OCI-LY1 (cell line): ENCODE results near the gene TTYH1.

Source experiments
- H2AFZ ChIP-seq: fragments of 200-600 bp; sonication (generic), shearing (Covaris generic); 2 replicates; pipeline ENCODE4 v1.6.0; 2014; ENCODE audit warnings: antibody characterized with exemption, mild to moderate bottlenecking, low read length
- H3F3A ChIP-seq: fragments of 200-600 bp; sonication (generic), shearing (Covaris generic); 2 replicates; pipeline ENCODE4 v1.6.0; 2014; ENCODE audit warnings: mild to moderate bottlenecking, antibody characterized with exemption, low read length, moderate library complexity; ENCODE audit not compliant: insufficient read depth
- H3K27ac ChIP-seq: fragments of 200-600 bp; sonication (generic); 2 replicates; pipeline ENCODE4 v1.5.1; 2014; ENCODE audit warnings: low read length, mixed run types, mild to moderate bottlenecking, low read depth; ENCODE audit not compliant: poor library complexity, severe bottlenecking
- H3K27me3 ChIP-seq: fragments of 200-600 bp; sonication (generic); 2 replicates; pipeline ENCODE4 v1.6.0; 2014; ENCODE audit warnings: antibody characterized with exemption, mild to moderate bottlenecking, low read length, moderate library complexity; ENCODE audit not compliant: insufficient read depth
- H3K36me3 ChIP-seq: fragments of 200-600 bp; sonication (generic); 2 replicates; pipeline ENCODE4 v1.6.1; 2014; ENCODE audit warnings: mild to moderate bottlenecking, antibody characterized with exemption, low read length, moderate library complexity, mixed read lengths; ENCODE audit not compliant: insufficient read depth
- H3K4me1 ChIP-seq: fragments of 200-600 bp; sonication (generic); 2 replicates; pipeline ENCODE4 v1.5.1; 2014; ENCODE audit warnings: mild to moderate bottlenecking, low read length, moderate library complexity; ENCODE audit not compliant: insufficient read depth, severe bottlenecking
- H3K4me2 ChIP-seq: fragments of 200-600 bp; sonication (generic), shearing (Covaris generic); 2 replicates; pipeline ENCODE4 v1.6.1; 2014; ENCODE audit warnings: low read length
- H3K4me3 ChIP-seq: fragments of 200-600 bp; sonication (generic); 2 replicates; pipeline ENCODE4 v1.5.1; 2014; ENCODE audit warnings: low read length, low read depth, mild to moderate bottlenecking, mixed read lengths; ENCODE audit not compliant: poor library complexity, severe bottlenecking
- H3K79me2 ChIP-seq: fragments of 200-600 bp; shearing (Covaris generic); 2 replicates; pipeline ENCODE4 v1.6.1; 2016; ENCODE audit warnings: mixed run types, low read length, mixed read lengths; ENCODE audit not compliant: insufficient read depth
- H3K9ac ChIP-seq: fragments of 200-600 bp; sonication (generic), shearing (Covaris generic); 2 replicates; pipeline ENCODE4 v1.6.1; 2014; ENCODE audit warnings: mild to moderate bottlenecking, low read length, mixed read lengths
- H3K9me2 ChIP-seq: fragments of 200-600 bp; sonication (generic), shearing (Covaris generic); 2 replicates; pipeline ENCODE4 v1.6.1; 2014; ENCODE audit warnings: low read depth, mild to moderate bottlenecking, low read length, mixed read lengths
- H3K9me3 ChIP-seq: fragments of 200-600 bp; shearing (Covaris generic); 2 replicates; pipeline ENCODE4 v1.6.1; 2014; ENCODE audit warnings: low read length, mixed read lengths
- H4K20me1 ChIP-seq: fragments of 200-600 bp; sonication (generic), shearing (Covaris generic); 2 replicates; pipeline ENCODE4 v1.6.0; 2016; ENCODE audit warnings: mild to moderate bottlenecking, low read length; ENCODE audit not compliant: insufficient read depth
- CTCF ChIP-seq: fragments of 200-600 bp; sonication (generic), shearing (Covaris generic); IDR thresholded peaks from 2 replicates; pipeline ENCODE4 v1.5.1; 2017; ENCODE audit warnings: mild to moderate bottlenecking, antibody characterized with exemption, low read length, moderate library complexity, mixed read lengths
- EZH2 ChIP-seq: fragments of 200-600 bp; sonication (generic), shearing (Covaris generic); IDR thresholded peaks from 2 replicates; pipeline ENCODE4 v1.8.0; 2017; ENCODE audit warnings: borderline replicate concordance, mixed run types, mild to moderate bottlenecking, antibody characterized with exemption, low read length, moderate library complexity, mixed read lengths

The TTYH1 gene

DNA sequence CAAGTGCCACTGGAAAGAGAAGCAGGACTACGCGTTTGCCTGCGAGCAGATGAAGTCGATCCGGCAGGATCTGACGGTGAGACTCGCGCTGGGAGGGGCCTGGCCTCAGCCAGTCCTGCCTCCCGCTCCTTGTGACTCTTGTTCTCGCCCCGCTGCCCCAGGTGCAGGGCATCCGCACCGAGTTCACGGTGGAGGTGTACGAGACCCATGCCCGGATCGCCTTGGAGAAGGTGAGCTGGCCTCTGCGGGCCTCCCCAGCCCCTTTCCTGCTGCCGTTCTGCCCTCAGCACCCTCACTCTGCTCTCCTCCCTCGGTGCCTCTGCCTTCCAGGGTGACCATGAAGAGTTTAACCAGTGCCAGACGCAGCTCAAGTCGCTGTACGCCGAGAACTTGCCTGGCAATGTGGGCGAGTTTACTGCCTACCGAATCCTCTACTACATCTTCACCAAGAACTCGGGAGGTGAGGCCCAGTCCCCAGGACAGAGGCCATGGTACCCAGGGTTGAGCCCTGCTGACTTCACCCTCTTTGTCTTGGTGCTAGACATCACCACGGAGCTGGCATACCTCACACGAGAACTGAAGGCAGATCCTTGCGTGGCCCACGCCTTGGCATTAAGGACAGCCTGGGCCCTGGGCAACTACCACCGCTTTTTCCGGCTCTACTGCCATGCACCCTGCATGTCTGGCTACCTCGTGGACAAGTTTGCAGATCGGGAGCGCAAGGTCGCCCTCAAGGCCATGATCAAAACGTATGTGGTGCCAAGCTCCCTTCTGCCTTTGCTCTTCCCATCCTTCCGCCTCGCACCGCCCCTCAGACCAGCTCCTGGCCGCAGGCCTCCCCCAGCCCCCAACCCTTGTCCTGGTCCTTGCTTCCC, 42.7 kb downstream of the TTYH1 start:
- Histone ChIP-seq H3K79me2 (no peaks in the 10 kb centered on the region), H3K9me3 (no peaks in the 10 kb centered on the region), H3K27ac (no peak overlapping the region), H4K20me1 (no peaks in the 10 kb centered on the region), H2AFZ (no peak overlapping the region), H3K36me3 (peaks cover 91% of the 10 kb centered on the region), H3K4me2 (no peak overlapping the region), H3F3A (peaks cover 3% of the 10 kb centered on the region; the same call in 1 of the 2 replicates), H3K4me1 (peaks cover 13% of the 10 kb centered on the region), H3K9ac (no peak overlapping the region), H3K4me3 (no peak overlapping the region), H3K9me2 (no peaks in the 10 kb centered on the region), H3K27me3 (no peaks in the 10 kb centered on the region)
- TF ChIP-seq EZH2 (no peak), CTCF (no peak)

DNA sequence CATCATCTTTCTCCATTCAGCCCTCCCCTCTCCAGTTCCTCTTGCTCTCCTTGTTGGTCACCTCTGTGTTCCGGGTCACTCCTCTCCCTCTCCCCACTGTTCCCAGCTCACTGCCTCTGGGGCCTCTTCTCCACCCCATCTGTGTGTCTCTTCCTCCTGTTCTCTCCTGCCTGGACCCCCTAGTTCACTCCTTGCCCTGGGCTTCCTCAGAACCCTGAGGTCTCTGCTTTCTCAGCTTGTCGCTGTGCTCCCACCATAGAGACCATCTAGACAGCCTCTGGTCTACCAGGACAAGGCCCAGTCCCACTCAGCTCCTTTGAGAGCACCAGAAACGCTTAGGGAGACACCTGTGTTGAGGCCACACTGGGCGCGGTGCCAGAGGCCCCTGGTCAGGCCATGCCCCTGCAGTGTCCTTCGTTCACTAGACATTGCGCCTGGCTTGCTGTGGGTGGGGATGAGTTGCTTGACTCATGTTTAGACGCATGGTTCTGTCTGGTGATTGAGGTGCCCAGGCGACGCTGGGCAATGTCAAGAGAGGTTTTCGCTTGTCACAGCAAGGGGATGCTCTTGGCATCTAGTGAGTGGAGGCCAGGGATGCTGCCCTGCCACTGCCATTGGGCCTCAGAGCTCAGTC, 43.5 kb downstream of the TTYH1 start:
- H3K4me3 ChIP-seq, result no peak overlapping the region
- H3K4me2 ChIP-seq, result no peak overlapping the region
- H3K79me2 ChIP-seq, result no peaks in the 10 kb centered on the region
- TF ChIP-seq EZH2 (no peak), CTCF (no peak)
- no peak overlapping the region for H3K9ac ChIP-seq
- H3K36me3 ChIP-seq, result peaks cover 84% of the 10 kb centered on the region
- peaks cover 3% of the 10 kb centered on the region; the same call in 1 of the 2 replicates for H3F3A ChIP-seq
- no peaks in the 10 kb centered on the region for H3K27me3 ChIP-seq
- peaks cover 14% of the 10 kb centered on the region for H3K4me1 ChIP-seq
- no peaks in the 10 kb centered on the region for H3K9me2 ChIP-seq
- no peaks in the 10 kb centered on the region for H3K9me3 ChIP-seq
- H3K27ac ChIP-seq, result no peak overlapping the region
- no peak overlapping the region for H2AFZ ChIP-seq
- H4K20me1 ChIP-seq, result no peaks in the 10 kb centered on the region

DNA sequence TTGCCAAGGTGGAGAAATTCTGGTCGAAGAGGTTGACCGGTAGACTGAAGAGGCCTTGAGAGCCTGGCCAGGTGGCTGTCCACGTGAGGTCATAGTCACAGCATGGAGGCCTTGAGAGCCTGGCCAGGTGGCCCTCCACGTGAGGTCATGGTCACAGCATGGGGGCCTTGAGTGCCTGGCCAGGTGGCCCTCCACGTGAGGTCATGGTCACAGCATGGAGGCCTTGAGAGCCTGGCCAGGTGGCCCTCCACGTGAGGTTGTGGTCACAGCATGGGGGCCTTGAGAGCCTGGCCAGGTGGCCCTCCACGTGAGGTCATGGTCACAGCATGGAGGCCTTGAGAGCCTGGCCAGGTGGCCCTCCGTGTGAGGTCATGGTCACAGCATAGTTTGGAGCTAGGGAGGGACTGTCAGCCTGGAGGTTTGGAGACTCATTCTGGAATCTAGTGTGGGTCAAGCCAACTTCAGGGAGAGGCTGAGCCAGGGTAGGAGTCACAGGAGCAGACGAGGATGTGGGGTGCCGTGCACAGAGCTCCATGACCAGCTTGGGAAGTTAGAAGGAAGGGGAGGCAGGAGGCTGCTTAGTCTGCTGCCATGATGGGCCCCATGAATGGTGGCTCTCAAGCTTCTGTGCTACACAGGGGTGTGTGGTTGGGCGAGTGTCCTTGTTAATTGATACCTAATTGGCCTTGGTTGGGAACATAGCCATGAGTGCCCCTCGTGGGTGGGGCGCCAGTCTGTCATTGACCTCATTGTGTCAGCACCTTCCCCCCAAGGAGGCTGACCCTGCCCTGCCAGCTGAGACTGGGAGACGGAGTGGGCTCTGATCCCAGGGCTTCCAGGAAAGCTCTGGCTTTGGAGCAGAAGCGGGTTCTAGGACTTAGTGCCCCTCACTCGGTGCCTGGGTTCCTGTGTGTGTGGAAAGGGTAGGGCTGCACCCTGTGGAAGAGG, 44.3 kb downstream of the TTYH1 start:
- no peaks in the 10 kb centered on the region for H3K27me3 ChIP-seq
- TF ChIP-seq EZH2 (no peak), CTCF (no peak)
- H3K4me1 ChIP-seq, result peaks cover 18% of the 10 kb centered on the region
- H3K9ac ChIP-seq, result no peak overlapping the region
- no peak overlapping the region for H3K27ac ChIP-seq
- H3K4me3 ChIP-seq, result no peak overlapping the region
- peaks cover 3% of the 10 kb centered on the region; the same call in 1 of the 2 replicates for H3F3A ChIP-seq
- no peaks in the 10 kb centered on the region for H3K9me2 ChIP-seq
- H3K9me3 ChIP-seq, result no peaks in the 10 kb centered on the region
- H4K20me1 ChIP-seq, result no peaks in the 10 kb centered on the region
- H2AFZ ChIP-seq, result no peak overlapping the region
- H3K4me2 ChIP-seq, result no peak overlapping the region
- H3K79me2 ChIP-seq, result no peaks in the 10 kb centered on the region
- peaks cover 76% of the 10 kb centered on the region for H3K36me3 ChIP-seq
